ENCODE data around the gene LENG8.
"Not testable (repeated sequence)": the region's sequence is repeated elsewhere in the genome, so short reads cannot be mapped to it uniquely, and the experiment has no call there.

The LENG8 gene

GRCh38 chr19:54440641-54441040, 8.4 kb upstream of the LENG8 start:
- no peak for DNase-seq (ENCODE audit: low spot score)

- DNase-seq (ENCODE audit: low spot score) = no peak
Measured at GRCh38 chr19:54444737-54445136, 4.3 kb upstream of the LENG8 start.

GRCh38 chr19:54446349-54446748, 2.6 kb upstream of the LENG8 start:
- DNase-seq (ENCODE audit: low spot score) = not testable (repeated sequence)

- no peak for DNase-seq (ENCODE audit: low spot score)
Measured at GRCh38 chr19:54448040-54448773, 792 bp upstream of the LENG8 start.

- DNase-seq (ENCODE audit: low spot score) = no peak
Measured at GRCh38 chr19:54449701-54450069, 686 bp downstream of the LENG8 start.

- no peak for DNase-seq (ENCODE audit: low spot score)
Measured at GRCh38 chr19:54451331-54451871, 2.4 kb downstream of the LENG8 start.

- DNase-seq (ENCODE audit: low spot score) = no peak
Measured at GRCh38 chr19:54451997-54452396, 3.0 kb downstream of the LENG8 start.

- no peak for DNase-seq (ENCODE audit: low spot score)
Measured at GRCh38 chr19:54452626-54453025, 3.6 kb downstream of the LENG8 start.

GRCh38 chr19:54453921-54454780, 5.2 kb downstream of the LENG8 start:
- no peak for DNase-seq (ENCODE audit: low spot score)

- no peak for DNase-seq (ENCODE audit: low spot score)
Measured at GRCh38 chr19:54454781-54455675, 6.0 kb downstream of the LENG8 start.

- DNase-seq (ENCODE audit: low spot score) = no peak
Measured at GRCh38 chr19:54455786-54456422, 6.9 kb downstream of the LENG8 start.

GRCh38 chr19:54456423-54457373, 7.7 kb downstream of the LENG8 start:
- DNase-seq (ENCODE audit: low spot score) = no peak

GRCh38 chr19:54457773-54458647, 9.0 kb downstream of the LENG8 start:
- DNase-seq (ENCODE audit: low spot score) = no peak

GRCh38 chr19:54458648-54459281, 9.8 kb downstream of the LENG8 start:
- DNase-seq (ENCODE audit: low spot score) = no peak

- DNase-seq (ENCODE audit: low spot score) = no peak
Measured at GRCh38 chr19:54459282-54460229, 10.6 kb downstream of the LENG8 start.

- no peak for DNase-seq (ENCODE audit: low spot score)
Measured at GRCh38 chr19:54460230-54461005, 11.4 kb downstream of the LENG8 start.

- DNase-seq (ENCODE audit: low spot score) = no peak
Measured at GRCh38 chr19:54461210-54461609, 12.2 kb downstream of the LENG8 start.

All from putamen (tissue), 1 donor.